DMS53 treated with DMSO at 0.1 percent for 48 hours (cell line): ENCODE results near the gene NSRP1.
"Not testable (repeated sequence)": the region's sequence is repeated elsewhere in the genome, so short reads cannot be mapped to it uniquely, and the experiment has no call there.

Source experiments
- DNase-seq: peaks from one replicate; lab custom pipeline; 2025; ENCODE audit not compliant: unreplicated experiment; lab: John Stamatoyannopoulos, UW

NSRP1 gene

DNA sequence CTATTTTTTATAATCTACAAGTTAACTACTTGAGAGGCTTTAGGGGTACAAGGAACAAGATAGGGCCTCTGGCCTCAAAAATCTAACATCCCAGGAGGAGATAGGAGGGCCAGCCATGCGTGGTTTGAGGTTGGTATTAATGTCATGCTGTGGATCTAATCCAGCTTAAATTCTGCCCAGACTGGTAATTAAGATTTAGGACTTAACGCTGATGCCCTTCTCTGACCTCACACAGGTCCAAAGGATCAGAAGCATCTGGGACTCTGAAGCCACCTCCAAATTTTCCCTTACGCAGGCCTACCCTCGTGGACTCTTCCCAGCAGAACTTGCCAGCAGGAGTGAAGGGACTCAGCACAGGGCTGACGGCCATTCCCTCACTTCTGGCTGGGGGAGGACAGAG, 103.8 kb downstream of the NSRP1 start:
- DNase-seq: no peak

DNA sequence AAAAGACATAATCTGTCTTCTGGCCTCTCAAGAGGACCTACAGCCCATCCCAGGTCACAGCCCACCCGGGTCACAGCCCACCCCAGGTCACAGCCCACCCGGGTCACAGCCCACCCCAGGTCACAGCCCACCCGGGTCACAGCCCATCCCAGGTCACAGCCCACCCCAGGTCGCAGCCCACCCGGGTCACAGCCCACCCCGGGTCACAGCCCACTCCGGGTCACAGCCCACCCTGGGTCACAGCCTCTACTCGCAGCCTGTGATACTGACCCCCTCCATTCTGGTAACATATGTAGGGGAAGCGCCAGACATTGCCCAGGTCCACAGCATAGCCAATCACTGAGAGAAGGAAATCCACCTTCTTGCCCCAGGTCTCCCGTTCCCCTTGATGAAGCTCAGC, 104.7 kb downstream of the NSRP1 start:
- no peak for DNase-seq

DNA sequence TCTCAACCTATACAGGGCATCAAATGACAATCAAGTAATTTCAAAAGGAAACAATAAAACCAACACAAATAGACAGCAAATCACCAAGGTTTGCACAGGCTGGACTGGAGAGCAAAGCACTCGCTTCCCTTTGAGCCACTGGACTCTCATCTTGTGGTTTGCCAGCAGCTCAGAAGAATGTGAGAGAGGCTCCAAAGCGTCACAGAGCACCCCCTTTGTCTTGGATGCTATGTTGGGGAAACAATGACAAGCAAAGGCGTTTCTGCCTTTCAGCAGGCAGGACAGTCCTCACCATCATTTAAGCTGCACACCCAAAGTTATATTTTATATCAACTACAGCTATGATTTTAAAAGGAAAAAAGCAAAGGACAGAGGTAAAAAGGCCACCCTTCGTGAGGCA, 105.6 kb downstream of the NSRP1 start:
- DNase-seq: no peak

DNA sequence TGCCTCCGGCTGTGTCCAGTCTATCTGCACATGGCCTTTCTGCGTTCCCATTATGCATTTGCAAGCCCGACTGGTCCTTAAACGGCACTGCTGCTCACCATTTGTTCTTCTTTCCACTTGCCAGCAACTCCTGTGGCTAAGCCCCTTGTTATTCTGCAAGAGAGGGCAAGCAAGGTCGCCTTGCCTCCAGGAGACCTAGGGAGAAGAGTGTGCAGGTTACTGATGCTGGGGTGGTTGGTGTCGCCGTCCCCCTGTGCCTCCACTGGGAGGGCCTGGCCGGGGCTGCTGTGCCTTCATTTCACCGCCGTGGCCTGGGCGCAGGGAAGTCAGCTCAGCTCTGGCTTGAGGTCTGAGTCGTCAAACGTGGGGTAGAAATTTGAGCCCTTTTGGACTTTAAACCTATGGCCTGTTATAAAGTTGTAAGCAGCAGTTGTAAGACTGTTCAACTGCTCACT, 106.1 kb downstream of the NSRP1 start:
- DNase-seq: no peak

DNA sequence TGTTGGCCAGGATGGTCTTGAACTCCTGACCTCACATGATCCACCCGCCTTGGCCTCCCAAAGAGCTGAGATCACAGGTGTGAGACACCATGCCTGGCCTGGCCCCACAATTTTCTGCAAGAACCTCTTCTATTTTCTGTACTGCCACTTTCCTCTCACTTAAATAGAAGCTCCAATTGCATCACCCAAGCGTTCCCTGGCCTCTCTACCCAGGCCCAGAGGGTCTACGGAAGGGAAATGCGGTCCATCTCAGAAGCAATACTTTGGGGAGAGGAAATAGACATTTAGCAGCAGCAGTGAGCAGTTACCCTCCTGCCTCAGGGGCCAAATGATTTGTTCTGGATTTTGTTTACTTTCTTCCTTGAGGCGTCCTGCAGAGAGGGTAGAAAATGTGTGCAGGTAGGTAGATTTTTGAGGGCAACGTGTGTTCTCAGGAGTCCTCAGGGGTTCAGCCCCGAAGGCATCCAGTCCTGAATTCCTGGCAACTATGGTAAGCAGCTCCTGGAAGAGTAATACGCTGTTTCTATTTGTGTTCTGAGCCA, 107.9 kb downstream of the NSRP1 start:
- no peak for DNase-seq

DNA sequence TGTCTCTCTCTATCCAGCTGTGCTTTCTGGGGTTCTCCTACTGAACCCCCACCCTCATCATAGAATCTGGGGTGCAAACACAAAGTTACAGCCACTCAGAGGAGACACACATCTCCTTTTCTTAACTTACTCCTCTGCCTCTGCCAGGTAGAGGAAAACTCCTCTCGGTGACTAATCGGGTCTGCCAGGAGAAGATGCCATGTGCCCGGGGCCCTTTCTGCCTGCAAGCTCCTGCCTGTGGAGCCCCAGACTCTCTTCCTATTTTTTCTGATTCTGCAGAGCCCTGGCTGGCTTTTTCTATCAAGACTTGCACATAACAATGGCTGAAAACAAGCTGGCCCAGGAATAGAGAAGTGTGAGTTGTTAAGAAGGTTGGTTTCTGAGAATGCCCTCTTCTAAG, 108.5 kb downstream of the NSRP1 start:
- DNase-seq: no peak

DNA sequence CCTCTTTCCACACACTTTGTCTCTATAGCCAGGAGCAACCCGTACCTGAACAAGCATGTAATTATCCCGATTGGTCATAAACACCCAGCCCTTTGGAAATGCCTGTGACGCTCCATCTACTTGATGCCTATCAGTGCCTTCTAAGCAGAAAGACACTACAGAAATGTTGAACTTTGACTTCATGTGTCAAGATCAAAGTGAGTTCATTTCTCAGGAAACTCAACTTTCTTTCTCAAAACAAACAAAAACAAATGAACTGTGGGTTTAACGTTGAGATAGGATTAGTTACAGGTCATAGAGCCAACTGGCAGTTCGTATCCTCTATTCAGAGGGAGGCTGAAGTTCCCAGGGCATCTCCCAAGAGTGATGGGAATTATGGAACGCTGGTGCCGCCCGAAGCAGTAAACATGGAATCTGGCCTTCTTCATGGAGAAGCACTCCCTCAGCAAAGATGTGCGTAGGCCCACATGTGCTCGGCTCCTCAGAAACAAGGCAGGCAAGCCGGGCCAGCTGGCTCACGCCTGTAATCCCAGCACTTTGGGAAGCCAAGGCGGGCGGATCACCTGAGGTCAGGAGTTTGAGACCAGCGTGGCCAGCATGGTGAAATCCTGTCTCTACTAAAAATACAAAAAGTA, 109.4 kb downstream of the NSRP1 start:
- no peak for DNase-seq

DNA sequence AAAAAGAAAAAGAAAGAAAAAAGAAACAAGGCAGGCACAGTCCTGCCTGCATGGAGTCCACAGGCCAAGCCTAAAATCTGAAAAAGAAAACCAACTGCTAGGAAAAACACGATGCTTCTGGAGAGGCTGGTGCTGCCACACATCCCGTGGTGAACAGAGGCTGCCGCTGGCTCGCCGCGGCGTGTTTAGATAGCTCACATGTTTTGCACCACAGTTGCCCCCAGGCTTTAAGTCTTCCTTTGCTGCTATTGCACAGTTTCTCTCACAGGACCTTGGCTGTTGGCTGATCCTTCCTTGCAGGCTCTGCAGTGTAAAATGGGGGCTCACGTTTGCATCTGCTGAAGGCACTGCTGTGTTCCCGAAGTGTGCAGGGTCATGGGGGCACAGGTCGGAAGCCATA, 110.3 kb downstream of the NSRP1 start:
- DNase-seq: no peak

DNA sequence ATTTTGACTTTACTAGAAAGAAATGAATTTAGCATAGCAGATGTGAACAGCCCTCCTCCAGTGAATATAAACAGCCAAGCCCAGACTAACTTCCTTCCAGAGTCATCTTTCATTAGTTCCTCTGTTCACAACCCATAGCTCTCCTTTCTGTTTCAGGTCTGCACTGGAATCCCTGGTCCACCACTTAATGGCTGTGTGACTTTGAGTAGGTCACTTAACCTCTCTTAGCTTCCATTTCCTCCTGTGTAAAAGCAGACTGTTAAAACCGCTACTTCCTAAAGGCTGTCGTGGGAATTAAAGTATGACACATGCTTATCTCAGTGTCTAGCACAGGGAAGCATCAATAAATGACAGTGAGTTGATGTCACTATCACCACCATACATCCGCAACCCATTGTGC, 111.4 kb downstream of the NSRP1 start:
- DNase-seq: no peak

DNA sequence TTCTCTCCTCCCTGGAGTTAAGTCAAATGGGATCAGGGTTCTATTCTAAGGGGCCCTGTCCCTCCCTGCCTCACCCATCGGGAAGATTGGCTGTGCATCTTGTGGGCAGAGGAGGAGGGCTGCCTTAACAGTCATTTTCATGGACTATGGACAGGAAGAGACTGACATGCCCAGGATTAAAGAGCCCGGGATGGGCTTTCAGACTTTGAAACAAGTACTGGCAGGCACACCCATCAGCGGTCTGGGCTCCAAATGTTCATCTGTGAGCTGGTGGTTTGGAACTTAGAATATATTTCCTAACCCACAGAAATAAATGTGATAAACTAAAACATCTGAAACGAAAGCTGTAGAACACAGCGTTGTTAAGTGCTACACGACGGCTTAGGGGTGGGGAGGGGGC, 112.4 kb downstream of the NSRP1 start:
- DNase-seq: no peak

DNA sequence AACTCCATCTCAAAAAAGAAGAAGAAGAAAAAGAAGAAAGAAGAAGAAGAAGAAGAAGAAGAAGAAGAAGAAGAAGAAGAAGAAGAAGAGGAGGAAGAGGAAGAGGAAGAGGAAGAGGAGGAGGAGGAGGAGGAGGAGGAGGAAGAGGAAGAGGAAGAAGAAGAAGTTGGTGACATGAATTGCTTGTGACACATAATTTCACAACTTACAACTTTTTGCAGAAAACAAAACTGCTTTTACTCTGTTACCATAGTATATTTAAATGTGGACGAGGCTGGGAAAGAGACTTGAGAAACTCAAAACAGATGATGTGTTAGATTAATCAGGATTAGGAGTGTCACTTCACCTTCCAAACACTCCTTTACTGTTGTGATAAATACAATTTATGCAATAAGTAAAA, 113.4 kb downstream of the NSRP1 start:
- not testable (repeated sequence) for DNase-seq

DNA sequence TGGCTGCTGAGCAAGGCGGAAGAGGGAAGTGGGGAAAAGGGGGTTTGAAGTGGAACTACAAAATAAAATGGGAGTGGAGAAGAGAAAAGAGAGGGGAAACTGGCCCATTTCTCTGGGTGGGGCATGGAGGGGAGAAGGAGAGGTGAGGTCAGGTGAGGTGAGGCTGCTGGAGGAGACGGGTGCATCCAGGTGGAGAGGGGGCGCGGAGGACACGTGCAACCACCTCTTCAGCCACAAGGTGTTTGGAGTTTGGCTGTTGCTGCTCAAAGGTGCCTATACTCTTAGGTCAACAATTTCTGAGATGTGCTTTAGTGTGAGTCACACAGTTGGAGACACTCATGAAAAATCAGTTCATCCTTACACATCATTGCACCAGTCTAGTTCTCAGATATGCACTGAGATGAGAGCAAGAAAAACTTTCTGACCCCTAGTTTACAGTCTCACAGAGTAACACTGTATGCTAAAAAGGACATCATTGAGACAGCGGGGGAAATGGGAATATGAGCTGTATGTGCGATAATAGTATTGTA, 114.0 kb downstream of the NSRP1 start:
- no peak for DNase-seq

DNA sequence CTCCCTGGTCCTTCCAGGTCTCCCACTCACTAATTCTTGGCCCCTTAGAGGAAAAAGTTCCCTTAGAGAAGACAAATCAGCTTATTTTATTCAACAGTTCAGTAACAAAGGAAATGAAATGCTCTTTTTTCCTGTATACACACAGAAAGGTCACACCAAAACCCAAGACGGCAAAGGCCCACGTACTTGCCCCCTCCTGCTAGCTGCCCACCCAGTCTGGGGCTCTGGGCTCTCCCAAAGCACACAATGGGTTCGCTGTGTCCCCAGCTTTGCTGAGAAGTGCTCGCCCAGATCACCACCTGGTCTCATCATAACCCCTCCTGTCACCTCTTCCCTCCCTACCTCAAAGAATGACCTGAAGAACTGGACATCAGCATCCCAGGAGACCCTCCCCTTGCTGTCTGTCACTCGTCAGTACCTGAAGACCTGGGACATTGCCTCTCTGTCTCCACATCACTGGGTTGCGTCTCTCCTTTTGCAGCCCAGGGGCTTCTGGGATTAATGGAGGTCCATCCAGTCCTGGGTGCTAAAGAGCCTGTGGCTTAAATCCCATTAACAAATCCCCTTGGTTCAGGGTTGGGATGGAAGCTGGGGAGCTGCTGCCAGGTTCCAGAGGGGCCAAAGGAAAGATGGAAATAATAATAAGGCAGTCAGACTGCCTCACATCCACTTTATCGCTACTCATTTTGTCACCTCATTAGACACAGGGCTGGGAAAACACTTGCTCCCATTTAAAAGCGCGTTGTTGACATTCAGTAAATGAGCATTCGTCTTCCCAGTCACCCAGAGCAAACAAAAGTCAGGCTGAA, 115.6 kb downstream of the NSRP1 start:
- DNase-seq: no peak

DNA sequence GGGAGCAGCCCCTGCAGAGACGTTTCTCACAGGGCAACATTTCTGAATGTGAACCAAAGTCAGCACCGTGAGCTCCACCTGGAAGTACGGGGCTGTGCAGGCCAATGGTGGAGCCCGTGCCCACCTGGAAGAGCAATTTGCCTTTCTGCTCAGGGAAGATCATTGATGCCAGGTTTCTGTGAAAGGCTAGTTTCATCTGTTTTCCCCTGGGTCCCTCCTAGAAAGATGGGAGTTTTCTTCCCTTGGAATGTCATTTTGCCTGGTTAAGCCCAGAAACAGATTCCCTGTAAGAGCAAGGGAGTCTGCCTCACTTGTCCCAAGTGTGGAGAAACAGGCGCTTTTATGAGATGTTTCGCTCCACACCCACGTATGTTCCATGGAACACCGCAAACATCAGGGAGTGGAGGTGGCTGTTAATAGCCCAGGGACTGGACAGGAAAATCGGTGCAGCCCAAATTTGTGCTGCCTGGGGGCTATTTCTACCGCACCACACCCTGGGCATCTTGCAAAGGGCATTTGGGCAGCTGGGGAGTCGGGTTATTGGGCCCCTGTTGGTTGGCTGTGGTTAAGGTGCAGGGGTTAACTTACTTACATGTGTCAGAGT, 116.3 kb downstream of the NSRP1 start:
- no peak for DNase-seq

DNA sequence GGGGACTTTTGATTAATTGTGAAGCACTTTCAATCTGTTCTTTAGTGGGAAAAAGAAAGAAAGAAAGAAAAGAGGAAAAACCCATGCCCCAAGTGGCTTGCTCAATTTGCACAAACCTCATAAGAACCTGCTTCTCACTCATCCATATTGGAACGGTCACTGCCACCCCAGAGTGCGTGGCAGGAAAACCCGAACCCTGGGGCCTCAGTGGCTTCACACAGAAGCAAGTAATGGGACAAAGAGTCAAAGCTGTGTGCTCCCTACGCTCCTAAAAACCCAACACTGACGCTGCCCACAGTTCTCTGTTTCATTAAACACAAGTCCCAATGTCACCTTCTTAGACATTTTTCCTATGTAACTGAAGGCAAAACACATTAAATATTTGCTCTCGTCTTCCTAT, 117.7 kb downstream of the NSRP1 start:
- no peak for DNase-seq

DNA sequence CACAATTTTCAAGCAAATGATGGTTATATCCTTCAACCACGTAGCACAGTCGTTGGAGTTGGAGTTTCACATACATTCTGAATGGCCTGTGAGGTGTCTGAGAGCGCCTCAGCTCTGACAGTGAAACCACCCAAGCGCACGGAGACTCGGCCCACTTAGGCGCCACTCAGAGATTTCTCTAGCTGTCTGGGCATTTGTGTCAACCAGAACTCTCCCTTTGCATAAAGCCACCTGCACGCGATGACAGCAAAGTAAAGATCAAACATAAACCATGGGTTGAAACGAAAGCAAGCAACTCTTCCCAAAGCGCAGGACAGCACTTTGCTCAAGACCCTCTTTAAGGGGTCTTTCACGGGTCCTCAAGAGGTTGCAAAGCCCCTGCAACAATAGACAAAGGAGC, 118.3 kb downstream of the NSRP1 start:
- peak; percentile 23 for DNase-seq

DNA sequence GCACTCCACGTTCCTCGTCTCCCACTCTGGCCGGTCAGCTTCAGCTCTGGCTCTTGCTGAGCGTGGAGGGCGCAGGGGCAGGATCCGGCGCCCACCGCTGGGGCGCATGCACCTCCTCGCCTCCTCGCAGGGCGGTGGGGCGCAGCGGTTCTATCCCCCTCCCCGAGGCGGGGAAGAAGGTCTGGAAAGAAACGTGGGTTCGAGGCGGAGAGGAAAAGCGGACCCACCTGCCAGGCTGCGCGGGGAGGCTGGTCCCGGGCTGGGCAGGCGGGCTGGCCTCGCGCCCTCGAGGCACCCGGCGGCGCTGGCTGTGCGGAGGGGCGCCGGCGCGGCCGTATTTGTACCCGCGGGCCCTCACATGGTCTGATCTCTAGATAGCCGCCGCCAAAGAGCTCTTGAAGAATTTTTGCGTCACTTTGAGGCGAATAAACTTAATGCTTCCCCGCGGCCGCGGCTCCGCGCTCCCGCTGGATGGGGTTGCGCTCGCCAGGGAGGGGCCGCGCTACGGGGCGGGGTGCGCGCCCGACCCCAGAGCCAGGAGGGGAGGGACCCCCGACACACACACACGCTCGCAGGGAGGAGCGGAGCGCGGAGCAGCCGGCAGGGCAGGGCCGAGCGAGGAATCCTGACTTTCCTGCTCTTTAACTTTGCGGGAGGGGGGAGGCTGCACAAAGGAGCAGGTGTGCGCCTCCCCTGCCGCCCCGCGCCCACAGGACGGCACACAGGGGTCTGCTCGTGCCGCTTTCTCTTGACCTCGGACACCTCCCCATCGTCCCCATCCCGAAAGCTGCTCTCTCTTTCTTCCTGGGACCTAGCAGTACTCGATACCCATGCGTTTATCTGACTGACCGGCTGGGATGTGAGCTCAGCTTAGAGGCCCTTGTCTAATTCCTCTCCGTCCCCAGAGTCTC, 119.0 kb downstream of the NSRP1 start, which contains the start of gene SLC6A4:
SLC6A4 (minus strand) TSS at position 312 of the 911 bp plus-strand sequence. CDS start 13,739 bp downstream, outside the sequence.
- DNase-seq: no peak
